ENCODE data around the gene KIF13A.
A peak's percentile ranks its signal among the peaks of the same experiment; 100 is the strongest.
"Not testable (repeated sequence)": the region's sequence is repeated elsewhere in the genome, so short reads cannot be mapped to it uniquely, and the experiment has no call there.

Gene KIF13A

GRCh38 chr6:17987447-17987696 is at the start of gene KIF13A:
Gene KIF13A (minus strand): TSS chr6:17987635. CDS start chr6:17987463, 172 bp downstream.
- no peak for DNase-seq

GRCh38 chr6:18036781-18037180 is 49.3 kb upstream of the KIF13A start:
- DNase-seq, result no peak

DNA sequence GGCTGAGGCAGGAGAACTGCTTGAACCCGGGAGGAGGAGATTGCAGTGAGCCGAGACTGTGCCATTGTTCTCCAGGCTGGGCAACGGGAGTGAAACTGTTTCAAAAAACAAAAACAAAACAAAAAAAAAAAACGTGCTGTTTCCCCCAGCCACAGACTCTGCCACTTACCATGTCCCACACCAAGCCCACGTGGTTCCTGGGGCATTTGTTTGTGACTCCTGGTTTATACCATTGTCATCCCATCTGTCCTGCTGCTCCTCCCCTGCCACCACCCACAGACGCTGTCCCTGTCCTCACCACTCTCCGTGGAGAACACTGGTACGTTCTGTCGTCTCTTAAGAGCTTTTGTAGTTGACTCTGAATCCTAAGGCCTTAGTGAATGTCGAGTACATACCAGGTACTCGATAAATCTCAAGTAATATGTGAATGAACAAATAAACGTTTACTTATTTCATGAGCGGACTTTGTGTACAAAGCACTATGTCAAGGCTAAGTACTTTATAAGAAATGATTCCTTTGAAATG is 48.0 kb upstream of the KIF13A start:
- no peak for DNase-seq

DNA sequence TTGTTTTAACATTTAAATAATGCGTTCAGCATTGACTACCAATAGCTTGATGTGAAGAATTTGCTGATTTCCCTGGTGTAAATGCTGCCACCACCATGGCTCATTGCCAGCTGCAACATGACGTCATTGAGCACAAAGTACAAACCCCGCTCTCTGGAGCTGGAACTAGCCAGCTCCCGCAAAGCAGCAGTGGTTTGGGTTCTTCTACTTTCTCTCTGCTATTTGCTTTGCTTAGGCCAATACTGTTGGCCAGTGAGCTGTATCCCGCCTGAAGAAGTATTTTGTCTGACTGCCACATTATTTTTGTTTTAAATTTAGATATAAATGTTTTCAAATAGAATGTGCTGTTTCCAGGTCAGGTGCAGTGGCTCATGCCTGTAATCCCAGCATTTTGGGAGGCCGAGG is 47.4 kb upstream of the KIF13A start:
- DNase-seq, result no peak

DNA sequence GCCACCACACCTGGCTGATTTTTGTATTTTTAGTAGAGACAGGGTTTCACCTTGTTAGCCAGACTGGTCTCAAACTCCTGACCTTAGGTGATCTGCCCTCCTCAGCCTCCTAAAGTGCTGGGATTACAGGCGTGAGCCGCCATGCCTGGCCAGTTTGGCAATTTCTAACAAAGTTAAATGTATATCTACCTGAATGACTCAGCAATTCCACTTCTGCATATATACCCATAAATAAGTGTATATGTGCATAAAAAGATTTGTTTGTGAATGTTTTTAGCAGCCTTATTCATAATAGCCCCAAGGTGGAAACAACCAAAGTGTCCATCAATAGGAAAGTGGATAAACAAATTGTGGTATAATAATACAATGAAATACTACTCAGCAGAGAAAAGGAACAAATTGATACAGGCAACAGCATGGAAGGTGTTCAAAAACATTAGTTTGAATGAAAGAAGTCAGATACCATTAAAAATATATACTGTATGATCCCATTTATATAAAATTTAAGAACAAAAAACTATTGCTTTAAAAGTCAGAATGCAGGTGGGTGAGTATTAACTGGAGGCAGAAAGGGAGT is 44.3 kb upstream of the KIF13A start:
- no peak for DNase-seq

GRCh38 chr6:18031189-18031588 is 43.8 kb upstream of the KIF13A start:
- no peak for DNase-seq

DNA sequence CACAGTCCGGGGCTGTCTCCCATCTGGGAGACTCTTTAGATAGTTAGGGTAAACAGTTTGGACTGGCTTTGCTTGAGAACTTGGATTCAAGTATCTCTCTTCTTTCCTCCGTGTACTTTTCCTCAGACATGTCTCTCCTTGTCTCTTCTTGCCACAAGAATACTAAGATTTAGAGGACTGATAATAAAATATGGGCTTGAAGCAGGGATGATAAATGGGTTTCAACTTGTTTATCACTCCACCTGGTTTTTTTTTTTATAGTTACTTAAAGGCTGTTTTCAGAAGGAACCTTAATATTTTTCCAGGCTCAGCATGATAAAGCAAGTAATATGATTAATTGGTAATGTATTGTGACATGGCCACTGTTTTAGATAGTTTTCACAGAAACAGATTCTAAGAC is 40.9 kb upstream of the KIF13A start:
- no peak for DNase-seq

- no peak for DNase-seq
Observed at GRCh38 chr6:18025596-18025995, 38.2 kb upstream of the KIF13A start.

- DNase-seq, result no peak
Observed at GRCh38 chr6:18024876-18025275, 37.4 kb upstream of the KIF13A start.

GRCh38 chr6:18023891-18024290 is 36.5 kb upstream of the KIF13A start:
- no peak for DNase-seq

DNA sequence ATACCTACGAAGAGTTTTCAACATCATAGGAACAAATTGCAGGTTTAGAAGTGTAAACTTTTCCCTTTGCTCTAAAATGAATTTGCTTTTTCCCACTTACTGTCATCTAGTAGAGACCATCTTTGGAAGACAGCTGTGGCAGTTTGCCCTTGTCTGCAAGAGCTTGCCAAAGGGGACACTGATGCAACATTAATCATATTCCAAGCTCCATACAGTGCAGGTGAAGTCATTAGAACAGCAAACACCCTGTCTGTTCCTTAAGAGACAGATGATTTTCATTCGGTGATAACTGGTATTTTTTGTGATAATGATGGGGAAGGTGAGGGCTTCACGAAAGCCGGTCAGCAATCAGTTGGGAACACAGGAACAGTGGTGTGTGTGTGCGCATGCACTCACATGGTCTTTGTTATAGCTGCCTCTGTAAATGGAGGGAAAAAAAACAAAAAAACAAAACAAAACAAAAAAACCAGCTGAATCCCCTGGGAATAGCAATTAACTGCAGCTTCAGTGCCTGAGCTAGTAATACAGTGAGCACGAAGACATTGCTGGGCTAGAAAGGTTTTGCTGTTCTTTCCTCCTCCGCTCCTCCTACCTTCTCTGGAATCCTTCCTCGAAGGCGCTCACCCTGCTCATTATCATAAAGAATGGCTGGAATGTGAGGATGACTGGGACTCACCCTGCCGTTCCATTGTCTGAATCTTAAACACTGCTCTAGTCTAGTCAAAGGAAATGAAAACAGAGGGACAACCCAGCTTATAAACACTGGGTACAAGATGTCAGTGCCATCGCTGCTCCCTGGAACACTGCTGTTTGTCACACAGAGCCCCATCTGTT is 35.2 kb upstream of the KIF13A start:
- DNase-seq, result peak; percentile 32

GRCh38 chr6:18021166-18021850 is 33.9 kb upstream of the KIF13A start:
- no peak for DNase-seq

- not testable (repeated sequence) for DNase-seq
Observed at GRCh38 chr6:18020545-18020944, 33.1 kb upstream of the KIF13A start.

GRCh38 chr6:18019539-18020534 is 32.4 kb upstream of the KIF13A start:
- no peak for DNase-seq

- DNase-seq, result not testable (repeated sequence)
Observed at GRCh38 chr6:18019133-18019532, 31.7 kb upstream of the KIF13A start.

DNA sequence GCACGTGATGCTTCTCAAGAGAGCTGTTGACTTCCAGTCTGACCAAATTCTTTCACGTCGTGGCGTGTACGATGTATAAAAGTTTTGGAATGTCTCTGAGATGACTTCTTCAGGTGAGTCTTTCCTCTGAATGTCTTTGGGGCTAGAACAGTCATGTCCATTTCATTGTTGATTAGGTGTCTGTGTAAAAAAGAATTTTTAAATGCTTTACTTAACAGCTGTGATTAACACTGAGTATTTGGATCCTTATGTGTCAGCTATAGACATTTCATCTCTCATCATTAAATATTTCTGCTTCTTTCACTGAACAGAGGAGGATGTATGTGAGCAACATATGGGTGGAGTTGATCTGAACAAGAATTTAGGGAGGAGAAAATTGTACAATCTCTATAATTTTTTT is 29.3 kb upstream of the KIF13A start:
- no peak for DNase-seq

GRCh38 chr6:18016133-18016532 is 28.7 kb upstream of the KIF13A start:
- no peak for DNase-seq

- DNase-seq, result no peak
Observed at GRCh38 chr6:18011287-18011686, 23.9 kb upstream of the KIF13A start.

- DNase-seq, result not testable (repeated sequence)
Observed at GRCh38 chr6:18010540-18010939, 23.1 kb upstream of the KIF13A start.

GRCh38 chr6:18004256-18004985 is 17.0 kb upstream of the KIF13A start:
- DNase-seq, result no peak

- DNase-seq, result no peak
Observed at GRCh38 chr6:17999425-17999824, 12.0 kb upstream of the KIF13A start.

GRCh38 chr6:17998442-17998841 is 11.0 kb upstream of the KIF13A start:
- DNase-seq, result no peak
